Suppressor macrophage treated with lipopolysaccharide for 4 hours (primary cell): ENCODE measurements around the gene RS1.

Experiments
- DNase-seq: peaks from one replicate; pipeline ENCODE4 v3.0.0-alpha.2; 2020

RS1 gene

DNA sequence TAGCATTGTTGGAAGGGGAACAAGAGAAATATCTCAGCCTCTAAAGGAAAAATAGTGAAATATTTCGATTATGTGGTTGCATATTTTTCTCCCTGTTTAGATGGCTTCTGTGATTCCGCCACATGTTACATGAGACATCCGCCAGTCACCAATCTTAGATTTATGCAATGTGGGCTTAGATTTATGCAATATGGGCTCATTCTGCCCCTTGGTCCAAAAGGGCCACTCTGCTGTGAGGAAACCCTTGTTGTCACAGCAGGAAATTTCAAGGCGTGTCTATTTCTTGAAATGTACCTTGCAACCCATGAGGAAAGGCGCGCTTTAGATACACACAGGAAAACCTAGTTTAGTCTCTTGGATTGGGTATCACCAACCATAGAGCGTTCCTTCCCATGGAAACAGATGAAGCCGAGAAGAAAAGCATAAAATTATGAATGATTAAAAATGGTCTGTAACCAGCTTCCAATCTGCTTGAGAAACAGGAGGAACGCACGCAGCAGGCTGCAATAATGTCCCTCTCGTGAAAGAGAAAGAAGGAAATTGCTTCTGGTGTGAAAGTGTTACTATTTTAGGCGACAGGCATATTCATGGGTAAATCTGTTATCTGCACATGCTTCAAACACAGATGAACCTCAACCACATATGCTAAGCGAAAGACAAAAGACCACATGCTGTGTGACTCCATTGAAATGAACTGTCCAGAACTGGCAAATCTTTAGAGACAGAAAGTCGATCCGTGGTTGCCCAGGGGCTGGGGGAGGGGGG, 3.7 kb downstream of the RS1 start:
- peak; percentile 62 for DNase-seq

DNA sequence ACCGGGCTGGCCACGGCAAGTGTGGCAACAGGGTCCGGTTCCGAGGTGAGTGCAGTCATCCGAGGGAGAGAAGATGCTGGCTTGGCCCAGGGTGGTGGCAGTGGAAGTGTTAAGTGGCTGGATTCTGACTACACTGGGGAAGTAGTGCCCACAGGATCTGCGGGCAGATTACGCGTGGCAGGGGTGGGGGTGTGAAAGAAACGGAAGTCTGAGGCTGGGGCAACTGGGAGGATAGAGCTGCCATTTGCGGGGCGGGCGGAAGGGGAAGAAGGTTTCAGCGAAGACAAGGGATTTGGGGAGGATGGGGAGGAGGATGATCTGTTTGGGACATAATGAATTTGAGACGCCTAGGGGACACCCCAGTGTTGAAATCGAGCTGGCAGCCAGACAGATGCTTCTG, 5.3 kb downstream of the RS1 start:
- DNase-seq: peak; percentile 39

DNA sequence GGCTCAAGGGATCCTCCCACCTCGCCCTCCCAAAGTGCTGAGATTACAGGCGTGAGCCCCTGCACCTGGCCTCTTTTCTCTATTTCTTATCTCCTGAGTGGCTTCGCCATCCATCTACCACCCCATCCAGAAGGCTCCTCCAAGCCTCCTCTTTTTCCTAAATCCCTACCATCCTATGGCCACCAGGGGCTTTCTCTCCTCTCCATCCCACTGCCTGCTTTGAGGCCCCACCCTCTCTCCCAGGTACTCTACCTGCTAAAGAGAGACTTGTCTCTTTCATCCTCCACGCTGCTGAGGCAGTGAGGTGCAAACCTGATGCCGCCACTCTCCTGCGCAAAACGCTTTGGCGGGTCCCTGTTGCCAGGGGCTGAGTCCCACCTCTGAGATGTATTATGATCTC, 7.0 kb downstream of the RS1 start:
- DNase-seq: no peak

DNA sequence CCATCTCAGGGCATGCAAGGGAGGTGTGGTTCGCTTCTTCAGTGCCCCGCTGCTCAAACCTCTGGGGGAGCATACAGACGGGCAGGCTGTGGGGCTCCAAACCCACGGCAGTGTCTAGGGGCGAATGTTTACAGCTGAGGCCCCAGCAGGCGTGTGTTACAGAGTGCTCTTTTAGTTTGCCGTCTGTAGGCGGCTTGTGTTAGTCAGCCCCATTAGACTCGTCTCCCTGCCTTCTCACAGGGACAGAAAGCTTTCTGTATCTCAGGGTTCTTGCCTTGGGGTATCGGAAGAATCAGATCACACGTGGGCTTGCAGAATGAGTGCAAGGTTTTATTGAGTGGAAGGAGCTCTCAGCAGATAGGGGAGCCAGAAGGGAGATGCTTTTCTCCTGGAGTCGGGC, 10.6 kb downstream of the RS1 start:
- DNase-seq: no peak

DNA sequence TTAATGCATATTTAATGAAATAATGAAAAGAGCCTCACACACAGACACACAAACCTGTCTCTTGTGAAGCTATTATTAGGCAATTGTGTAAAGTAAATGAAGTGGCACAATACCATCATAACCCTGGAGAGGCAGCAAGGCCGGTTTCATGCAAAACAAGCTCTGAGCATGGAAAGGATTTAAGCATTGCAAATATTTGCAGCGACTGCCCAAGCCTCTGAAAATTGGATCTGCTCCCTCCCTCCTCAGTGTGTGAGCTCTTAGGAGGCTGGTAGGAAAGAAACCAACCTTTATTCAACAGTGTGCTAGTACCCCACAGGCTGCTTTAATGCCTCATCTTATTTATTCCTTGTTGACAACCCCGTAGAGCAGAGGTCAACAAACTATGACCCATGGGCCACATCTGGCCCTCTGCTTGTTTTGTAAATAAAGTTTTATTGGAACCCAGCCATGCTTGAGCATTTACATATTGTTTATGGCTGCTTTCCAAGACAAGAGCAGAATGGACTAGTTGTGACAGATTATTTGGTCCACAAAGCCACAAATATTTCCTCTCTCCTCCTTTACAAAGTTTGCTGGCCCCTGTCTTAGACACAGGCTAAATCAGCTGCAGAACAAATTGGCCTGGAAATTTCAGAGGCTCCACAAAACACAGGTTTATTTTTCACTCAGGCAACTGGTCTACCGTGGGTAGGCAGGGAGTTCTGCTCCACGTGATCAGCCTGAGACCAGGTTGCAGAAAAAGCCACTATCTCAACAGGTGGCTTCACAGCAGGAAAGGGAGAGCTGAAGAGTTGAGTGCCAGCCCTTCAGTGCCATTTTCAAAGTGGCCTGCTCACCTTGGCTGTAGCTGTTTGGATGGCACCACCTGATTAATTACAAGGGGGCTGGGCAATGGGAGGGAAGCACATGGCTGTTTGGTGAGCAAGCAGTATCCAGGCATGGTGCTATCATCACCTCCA, 16.8 kb downstream of the RS1 start:
- DNase-seq: no peak

DNA sequence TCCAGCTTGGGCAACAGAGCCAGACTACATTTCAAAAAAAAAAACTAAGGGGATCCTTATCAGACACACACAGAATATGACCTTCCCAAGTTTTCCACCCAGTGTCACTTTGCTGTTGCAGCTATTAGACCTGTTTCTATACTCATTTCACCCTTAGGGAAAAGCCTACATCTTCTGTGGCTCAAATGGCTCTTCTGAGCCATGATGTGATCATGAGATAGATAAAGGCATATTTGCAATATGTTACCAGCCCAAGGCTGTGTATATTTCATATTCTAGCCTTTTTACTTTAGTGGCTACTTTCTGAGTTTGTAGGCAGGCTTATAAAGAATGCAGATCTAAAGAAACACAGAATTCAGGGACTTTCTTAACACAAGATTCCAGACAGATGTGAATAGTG, 19.3 kb downstream of the RS1 start:
- no peak for DNase-seq

GRCh38 chrX:18650662-18651061, 21.2 kb downstream of the RS1 start:
- no peak for DNase-seq

DNA sequence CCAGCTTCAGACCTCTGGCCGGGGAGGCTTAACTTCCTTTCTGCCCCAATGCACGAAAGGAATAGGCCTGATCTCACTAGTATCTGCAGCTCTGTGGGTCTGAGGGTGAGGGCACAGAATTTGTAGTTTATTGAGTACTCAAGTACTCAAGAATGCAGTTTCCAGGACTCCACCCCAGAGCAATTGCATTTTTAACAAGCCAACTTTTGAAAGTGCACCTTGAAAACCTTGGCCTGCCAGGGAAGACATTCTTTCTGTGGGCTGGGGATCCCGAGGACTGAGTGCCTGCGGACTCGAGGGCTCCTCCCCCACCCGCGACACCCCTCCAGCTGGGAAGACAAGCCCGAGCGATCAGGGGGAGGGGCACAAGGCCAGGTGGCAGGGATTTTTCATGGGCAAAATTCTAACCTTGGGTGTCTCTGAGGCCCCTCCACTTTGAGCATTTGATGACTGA, 22.4 kb downstream of the RS1 start:
- no peak for DNase-seq

- peak; percentile 9 for DNase-seq
Measured at GRCh38 chrX:18647621-18648020, 24.3 kb downstream of the RS1 start.

DNA sequence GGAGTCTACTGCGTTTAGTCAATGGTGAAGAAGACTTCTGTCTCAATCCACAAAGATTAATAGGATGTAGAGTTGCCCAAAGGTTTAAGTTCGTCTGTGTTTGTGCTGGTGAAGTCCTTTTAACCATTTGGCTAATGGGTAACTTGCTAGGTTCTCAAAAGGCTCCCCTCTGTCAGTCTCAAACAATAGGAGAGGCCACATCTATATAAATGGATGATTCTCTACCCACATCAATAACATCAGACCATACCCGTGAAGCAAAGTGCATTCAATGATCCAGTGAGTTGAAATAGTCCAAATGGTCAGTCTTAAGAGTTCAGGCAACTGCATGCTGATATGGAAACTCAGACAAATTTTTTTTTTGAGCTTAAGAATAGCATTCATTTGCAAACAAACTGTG, 28.1 kb downstream of the RS1 start:
- no peak for DNase-seq

GRCh38 chrX:18643243-18643642, 28.7 kb downstream of the RS1 start:
- DNase-seq: no peak

GRCh38 chrX:18640686-18641085, 31.2 kb downstream of the RS1 start:
- DNase-seq: no peak

DNA sequence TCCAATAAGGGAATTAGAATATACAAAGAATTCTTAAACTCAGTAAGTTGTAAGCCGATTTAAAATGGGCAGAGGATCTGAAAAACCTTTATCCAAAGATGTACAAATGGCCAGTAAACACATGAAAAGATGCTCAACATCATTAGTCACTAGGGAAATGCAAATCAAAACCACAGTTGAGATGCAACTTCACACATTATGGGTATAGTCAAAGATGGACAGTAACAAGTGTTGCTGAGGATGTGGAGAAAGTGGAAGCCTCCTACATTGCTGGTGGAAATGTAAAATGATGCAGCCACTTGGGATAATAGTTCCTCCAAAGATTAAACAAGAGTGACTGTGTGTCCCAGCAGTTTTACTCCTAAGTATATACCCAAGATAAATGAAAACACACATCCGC, 32.6 kb downstream of the RS1 start:
- no peak for DNase-seq

DNA sequence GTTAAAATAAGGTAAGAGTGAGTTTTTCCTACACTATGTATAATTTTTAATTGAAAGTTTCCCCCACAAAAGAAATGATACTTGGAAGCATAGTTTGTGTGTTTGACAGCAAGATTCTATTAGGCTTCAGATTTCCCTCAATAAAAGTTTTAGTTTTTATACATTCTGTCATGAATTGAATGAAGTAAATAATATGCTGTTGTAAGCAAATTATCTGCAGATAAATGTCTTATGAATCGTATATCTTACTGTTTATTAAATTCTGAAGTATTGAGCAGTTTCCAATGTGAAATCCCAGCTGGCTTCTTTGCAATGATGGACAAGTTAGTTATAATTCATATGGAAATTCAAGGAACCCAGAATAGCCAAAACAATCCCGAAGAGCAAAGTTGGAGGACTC, 33.5 kb downstream of the RS1 start:
- no peak for DNase-seq

GRCh38 chrX:18630934-18631333, 41.0 kb downstream of the RS1 start:
- DNase-seq: no peak

GRCh38 chrX:18624599-18624998, 47.3 kb downstream of the RS1 start:
- no peak for DNase-seq

GRCh38 chrX:18620349-18620748, 51.6 kb downstream of the RS1 start:
- no peak for DNase-seq

- no peak for DNase-seq
Measured at GRCh38 chrX:18619288-18619687, 52.6 kb downstream of the RS1 start.

DNA sequence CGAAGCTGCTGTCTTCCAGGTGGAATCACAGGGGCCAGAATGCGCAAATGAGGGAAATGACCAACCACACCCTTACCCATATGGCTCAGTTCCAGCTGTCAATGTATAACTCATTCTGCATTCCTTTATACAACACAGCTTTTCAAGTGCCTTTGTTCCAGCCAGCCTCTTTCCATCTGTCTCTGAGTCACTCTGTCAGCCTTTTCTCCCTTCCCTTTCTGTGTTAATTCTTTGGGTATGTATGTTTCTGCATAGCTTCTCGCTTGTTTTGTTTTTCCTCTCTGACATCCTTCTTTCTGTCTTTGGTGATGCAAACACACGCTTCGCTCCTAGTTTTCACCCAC, 54.5 kb downstream of the RS1 start:
- peak; percentile 0 for DNase-seq

- no peak for DNase-seq
Measured at GRCh38 chrX:18616688-18617406, 55.1 kb downstream of the RS1 start.

DNA sequence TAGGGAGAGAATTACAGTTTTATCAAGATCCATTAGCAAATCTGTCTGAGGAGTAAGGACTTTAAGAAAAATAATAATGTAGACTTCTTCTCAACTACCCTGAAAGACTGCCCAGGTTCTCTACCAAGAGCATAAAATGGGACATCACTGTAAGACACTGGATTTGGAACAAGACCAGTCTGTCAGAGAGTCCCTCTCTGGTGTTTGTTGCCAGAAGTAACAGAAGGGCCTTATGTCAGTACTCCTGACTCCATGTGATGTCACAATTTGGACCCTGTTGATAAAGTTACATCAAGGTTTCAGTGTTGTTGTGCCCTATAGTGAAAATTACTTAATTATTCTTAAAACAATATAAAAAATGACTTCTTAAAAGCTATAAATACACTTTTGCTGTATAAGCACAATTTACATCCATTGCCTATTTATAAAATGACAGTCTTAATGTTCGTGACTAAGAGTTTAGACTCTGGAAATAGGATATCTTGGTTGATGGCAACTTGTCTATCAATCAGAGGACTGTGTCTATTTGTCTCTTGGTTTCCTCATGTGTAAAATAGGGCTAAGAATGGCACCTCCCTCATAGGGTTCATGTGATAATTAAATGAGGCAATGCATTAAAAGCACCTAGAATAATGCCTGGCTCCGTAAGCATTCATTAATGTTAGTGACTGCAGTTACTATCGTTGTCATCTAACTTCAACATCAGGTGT, 57.8 kb downstream of the RS1 start:
- DNase-seq: no peak

DNA sequence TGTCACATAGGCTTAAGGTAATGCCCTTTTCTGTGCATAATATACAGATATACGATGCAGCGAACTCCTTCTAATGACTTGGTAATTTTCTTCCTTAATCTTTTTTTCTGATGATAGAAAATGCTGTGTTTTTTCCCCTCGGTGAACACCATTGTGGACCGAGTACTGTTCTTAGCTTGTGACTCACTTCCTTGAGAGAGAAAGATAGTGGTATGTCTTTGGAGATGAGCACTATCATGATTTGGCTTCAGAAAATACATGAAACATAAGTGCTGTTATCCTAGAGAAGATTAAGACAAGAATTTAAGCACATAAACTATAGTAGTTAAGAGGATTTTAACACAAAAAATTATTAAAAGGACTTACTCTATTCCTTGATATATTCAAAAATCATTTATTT, 63.9 kb downstream of the RS1 start:
- no peak for DNase-seq

DNA sequence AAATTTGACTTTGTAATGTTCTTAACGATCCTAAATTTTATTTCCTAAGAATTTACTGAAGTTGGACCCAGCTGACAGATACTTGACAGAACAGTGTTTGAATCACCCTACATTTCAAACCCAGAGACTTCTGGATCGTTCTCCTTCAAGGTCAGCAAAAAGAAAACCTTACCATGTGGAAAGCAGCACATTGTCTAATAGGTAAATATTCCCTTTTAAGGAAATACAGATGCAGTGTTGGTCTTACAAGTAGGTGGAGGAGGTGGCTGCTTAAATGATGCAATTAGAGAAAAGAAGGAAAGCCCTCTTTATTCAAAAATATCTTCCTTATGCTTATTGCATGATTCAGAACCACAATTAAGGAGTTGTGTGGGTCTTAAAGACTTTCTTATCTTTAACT, 73.5 kb downstream of the RS1 start:
- no peak for DNase-seq
